ENCODE measurements around the gene TSC22D4. TPM values are rescaled to one million over a fixed set of nuclear protein-coding genes. Genes with fewer than 3 reads are reported as not detected.

The TSC22D4 gene
- polyA plus RNA-seq, 2 of the 4 experiments (the other 2 are of a cell fraction) = 7.9 to 28.9 TPM

DNA sequence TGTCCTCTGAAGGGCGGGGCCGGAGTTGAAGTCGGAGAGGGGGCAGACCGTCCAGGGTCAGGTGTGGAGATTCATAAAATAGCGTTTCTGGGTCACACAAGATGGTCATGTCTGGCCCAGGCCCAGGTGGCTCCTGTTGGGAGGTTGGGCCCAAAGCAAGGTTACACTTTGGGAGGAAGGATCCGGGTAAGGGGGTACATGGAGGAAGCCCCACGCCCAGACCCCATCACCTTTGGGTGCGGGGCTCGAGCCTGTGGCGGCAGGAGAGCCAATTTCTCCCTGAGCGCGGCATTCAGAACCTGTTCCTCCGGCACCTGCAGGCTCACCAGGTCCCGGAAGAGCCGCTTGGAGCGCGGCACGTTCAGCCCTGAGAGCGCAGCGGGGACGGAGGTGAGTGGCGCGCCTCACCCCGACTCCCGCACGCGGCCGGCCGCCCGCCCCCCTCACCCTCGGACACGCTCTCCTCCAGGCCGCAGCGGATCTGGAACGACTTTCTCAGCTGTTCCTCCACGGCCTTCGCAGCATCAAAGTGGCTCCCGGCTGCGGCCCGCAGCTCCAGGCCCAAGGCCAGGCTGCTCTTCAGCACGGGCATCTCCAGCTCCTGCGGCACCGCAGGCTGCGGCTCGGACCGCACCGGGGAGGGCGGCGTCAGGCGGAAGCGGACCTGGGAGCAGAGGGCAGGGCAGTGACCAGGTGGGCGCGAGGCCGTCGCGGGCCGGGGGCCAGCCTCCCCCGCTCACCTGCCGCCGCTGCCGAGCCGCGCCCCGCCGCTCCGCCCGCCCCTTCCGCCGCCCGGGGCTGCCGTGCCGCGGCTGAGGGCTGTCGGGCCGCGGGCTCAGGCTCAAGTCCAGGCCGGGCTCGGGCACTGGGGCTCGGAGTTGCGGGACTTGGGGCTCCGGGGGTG lies 43.4 kb downstream of the TSC22D4 start:
- peak overlapping the region; percentile 96 for H3K27ac ChIP-seq
- peak overlapping the region; percentile 91 for H3K4me3 ChIP-seq
- ChIA-PET POLR2A (interaction anchor here (0.6 to 2.6 kb wide), 5 partner anchors 7 to 151 kb away, joined by 3 to 23 read pairs (median 6); partner anchors contain the start of genes FBXO24, LRCH4, MEPCE and ZCWPW1), CTCF (interaction anchor here (0.6 to 5.1 kb wide), 5 partner anchors 11 to 45 kb away, joined by 3 to 26 read pairs (median 10); no protein-coding TSS in a partner anchor)
- peak; percentile 9; the same call in 1 of the 2 replicates for TF ChIP-seq GATA3 (IDR thresholded peaks at IDR 0.05; ENCODE audit: borderline replicate concordance)
- TF ChIP-seq CEBPB (IDR thresholded peaks at IDR 0.05) = no peak
- TF ChIP-seq, protein P1, sequence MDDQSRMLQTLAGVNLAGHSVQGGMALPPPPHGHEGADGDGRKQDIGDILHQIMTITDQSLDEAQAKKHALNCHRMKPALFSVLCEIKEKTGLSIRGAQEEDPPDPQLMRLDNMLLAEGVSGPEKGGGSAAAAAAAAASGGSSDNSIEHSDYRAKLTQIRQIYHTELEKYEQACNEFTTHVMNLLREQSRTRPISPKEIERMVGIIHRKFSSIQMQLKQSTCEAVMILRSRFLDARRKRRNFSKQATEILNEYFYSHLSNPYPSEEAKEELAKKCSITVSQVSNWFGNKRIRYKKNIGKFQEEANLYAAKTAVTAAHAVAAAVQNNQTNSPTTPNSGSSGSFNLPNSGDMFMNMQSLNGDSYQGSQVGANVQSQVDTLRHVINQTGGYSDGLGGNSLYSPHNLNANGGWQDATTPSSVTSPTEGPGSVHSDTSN (IDR thresholded peaks at IDR 0.05) = peak; percentile 67
- TF ChIP-seq, protein P2, sequence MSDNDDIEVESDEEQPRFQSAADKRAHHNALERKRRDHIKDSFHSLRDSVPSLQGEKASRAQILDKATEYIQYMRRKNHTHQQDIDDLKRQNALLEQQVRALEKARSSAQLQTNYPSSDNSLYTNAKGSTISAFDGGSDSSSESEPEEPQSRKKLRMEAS (IDR thresholded peaks at IDR 0.05) = peak; percentile 61
- TF ChIP-seq, protein P3, sequence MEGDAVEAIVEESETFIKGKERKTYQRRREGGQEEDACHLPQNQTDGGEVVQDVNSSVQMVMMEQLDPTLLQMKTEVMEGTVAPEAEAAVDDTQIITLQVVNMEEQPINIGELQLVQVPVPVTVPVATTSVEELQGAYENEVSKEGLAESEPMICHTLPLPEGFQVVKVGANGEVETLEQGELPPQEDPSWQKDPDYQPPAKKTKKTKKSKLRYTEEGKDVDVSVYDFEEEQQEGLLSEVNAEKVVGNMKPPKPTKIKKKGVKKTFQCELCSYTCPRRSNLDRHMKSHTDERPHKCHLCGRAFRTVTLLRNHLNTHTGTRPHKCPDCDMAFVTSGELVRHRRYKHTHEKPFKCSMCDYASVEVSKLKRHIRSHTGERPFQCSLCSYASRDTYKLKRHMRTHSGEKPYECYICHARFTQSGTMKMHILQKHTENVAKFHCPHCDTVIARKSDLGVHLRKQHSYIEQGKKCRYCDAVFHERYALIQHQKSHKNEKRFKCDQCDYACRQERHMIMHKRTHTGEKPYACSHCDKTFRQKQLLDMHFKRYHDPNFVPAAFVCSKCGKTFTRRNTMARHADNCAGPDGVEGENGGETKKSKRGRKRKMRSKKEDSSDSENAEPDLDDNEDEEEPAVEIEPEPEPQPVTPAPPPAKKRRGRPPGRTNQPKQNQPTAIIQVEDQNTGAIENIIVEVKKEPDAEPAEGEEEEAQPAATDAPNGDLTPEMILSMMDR (IDR thresholded peaks at IDR 0.05) = no peak
- peak; percentile 82; the same call in 1 of the 2 replicates for TF ChIP-seq TFCP2L1 (CRISPR knock-in tag; IDR thresholded peaks at IDR 0.05)
- peak in 1 of 2 experiments; percentile 13; a peak in 1 of 5 replicates for TF ChIP-seq JUN (IDR thresholded peaks at IDR 0.05)
- TF ChIP-seq SREBF2 (IDR thresholded peaks at IDR 0.05) = no peak
- no peak for TF ChIP-seq CBX2 (IDR thresholded peaks at IDR 0.05; ENCODE audit: borderline replicate concordance, low read depth)
- 0 out of 2 replicates have a peak, but pooled peaks have one; percentile 21 for TF ChIP-seq PHF8 (IDR thresholded peaks at IDR 0.05; ENCODE audit: borderline replicate concordance, low read depth)
- TF ChIP-seq MYC (IDR thresholded peaks at IDR 0.05; ENCODE audit: borderline replicate concordance, low read length) = 0 out of 2 replicates have a peak, but pooled peaks have one; percentile 44
- TF ChIP-seq, protein P4, sequence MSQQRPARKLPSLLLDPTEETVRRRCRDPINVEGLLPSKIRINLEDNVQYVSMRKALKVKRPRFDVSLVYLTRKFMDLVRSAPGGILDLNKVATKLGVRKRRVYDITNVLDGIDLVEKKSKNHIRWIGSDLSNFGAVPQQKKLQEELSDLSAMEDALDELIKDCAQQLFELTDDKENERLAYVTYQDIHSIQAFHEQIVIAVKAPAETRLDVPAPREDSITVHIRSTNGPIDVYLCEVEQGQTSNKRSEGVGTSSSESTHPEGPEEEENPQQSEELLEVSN (IDR thresholded peaks at IDR 0.05; ENCODE audit: borderline replicate concordance, low read depth) = peak; percentile 29; the same call in 1 of the 2 replicates
- FAIRE-seq (no peak), DNase-seq (ENCODE audit: low read depth in 1 of 2, low spot score in 1 of 2) (peak in 1 of 2 experiments; percentile 38), ATAC-seq (peak; percentile 51 to 56)
- H3K9me3 ChIP-seq = no peaks in the 10 kb centered on the region
- H3K4me1 ChIP-seq = peaks cover 30% of the 10 kb centered on the region
- 10% methylated on average over 8 of the region's 81 CpGs for WGBS (ENCODE audit: missing lambda C conversion rate)
- peak overlapping the region; percentile 90 for H3K4me2 ChIP-seq

DNA sequence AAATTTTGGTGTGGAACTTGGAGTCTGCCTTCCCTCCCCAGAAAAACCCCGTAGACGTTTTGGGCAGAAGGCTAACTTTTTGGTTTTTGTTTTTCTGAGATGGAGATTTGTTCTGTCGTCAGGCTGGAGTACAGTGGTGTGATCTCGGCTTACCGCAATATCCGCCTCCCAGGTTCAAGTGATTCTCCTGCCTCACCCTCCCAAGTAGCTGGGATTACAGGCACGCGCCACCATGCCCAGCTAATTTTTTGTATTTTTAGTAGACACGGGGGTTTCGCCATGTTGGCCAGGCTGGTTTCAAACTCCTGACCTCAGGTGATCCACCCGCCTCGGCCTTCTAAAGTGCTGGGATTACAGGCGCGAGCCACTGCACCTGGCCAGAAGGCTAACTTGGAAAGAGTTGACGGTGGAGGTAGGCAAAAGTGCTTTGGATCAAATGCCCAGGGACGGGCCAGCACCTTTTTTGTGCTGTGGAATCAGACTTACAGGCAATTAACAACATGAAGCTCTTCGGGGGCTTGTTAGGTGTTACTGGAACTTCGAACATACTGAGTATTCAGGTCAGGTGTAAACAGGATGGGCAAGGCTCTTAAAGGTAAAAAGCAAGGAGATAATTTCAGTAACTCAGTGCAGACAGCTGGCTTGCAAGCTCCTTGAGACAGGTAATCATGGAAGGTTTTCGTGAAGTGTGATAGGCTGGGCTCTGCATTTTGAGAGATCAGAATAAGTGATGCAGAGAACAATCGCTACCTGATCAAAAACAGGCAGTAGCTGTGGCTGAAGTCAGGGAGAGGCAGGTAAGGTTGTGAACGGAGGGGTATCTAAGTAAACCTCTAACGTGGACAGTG lies 44.5 kb downstream of the TSC22D4 start:
- 83% methylated on average over 22 of the region's 22 CpGs for WGBS (ENCODE audit: missing lambda C conversion rate)
- peak overlapping the region; percentile 90 for H3K4me2 ChIP-seq
- H3K27ac ChIP-seq = peak overlapping the region in 1 of 2 experiments; percentile 96; a peak in 4 of 6 replicates
- peaks cover 34% of the 10 kb centered on the region for H3K4me1 ChIP-seq
- CTCF ChIA-PET = interaction anchor here (1.0 to 3.0 kb wide), 4 partner anchors 16 to 48 kb away, joined by 3 to 14 read pairs (median 4); no protein-coding TSS in a partner anchor
- ATAC-seq (no peak), DNase-seq (ENCODE audit: low read depth in 1 of 2, low spot score in 1 of 2) (no peak), FAIRE-seq (no peak)
- POLR2A ChIA-PET = no interaction called here
- TF ChIP-seq KDM5A (IDR thresholded peaks at IDR 0.05) (no peak), ZFP36 (IDR thresholded peaks at IDR 0.05; ENCODE audit: borderline replicate concordance, partially characterized antibody) (no peak)
- H3K4me3 ChIP-seq = peak overlapping the region; percentile 91
- H3K9me3 ChIP-seq = no peaks in the 10 kb centered on the region

All from A549 (cell line).